ENCODE measurements around the gene PLEKHA8.

Gene PLEKHA8

GRCh38 chr7:30028749-30029635 is 780 bp downstream of the PLEKHA8 start:
- Mint-ChIP-seq H3K4me3 (peak overlapping the region; percentile 87), H3K36me3 (ENCODE audit: low read depth) (peaks cover 7% of the 10 kb centered on the region), H3K4me1 (ENCODE audit: low read depth) (peaks cover 20% of the 10 kb centered on the region), H3K27ac (peak overlapping the region; percentile 84), H3K9me3 (no peaks in the 10 kb centered on the region), H3K27me3 (no peaks in the 10 kb centered on the region)
- intact Hi-C loops (cut with micrococcal nuclease): loop anchor here (2.0 kb wide), 1 partner anchor 40 kb away; the partner anchor contains the start of gene SCRN1

GRCh38 chr7:30029696-30030095 is 1.5 kb downstream of the PLEKHA8 start:
- peaks cover 23% of the 10 kb centered on the region for H3K4me1 Mint-ChIP-seq (ENCODE audit: low read depth)
- H3K27me3 Mint-ChIP-seq: no peaks in the 10 kb centered on the region
- H3K36me3 Mint-ChIP-seq (ENCODE audit: low read depth): peaks cover 7% of the 10 kb centered on the region
- intact Hi-C loops (cut with micrococcal nuclease): loop anchor here (2.0 kb wide), 1 partner anchor 41 kb away; the partner anchor contains the start of gene SCRN1
- peak overlapping the region; percentile 87 for H3K4me3 Mint-ChIP-seq
- H3K9me3 Mint-ChIP-seq: no peaks in the 10 kb centered on the region
- no peak overlapping the region for H3K27ac Mint-ChIP-seq

GRCh38 chr7:30032310-30033125 is 4.3 kb downstream of the PLEKHA8 start:
- no peak overlapping the region for H3K27ac Mint-ChIP-seq
- H3K4me3 Mint-ChIP-seq: no peak overlapping the region
- H3K27me3 Mint-ChIP-seq: no peaks in the 10 kb centered on the region
- no peaks in the 10 kb centered on the region for H3K9me3 Mint-ChIP-seq
- intact Hi-C loops (cut with micrococcal nuclease): no loop called here
- peaks cover 7% of the 10 kb centered on the region for H3K36me3 Mint-ChIP-seq (ENCODE audit: low read depth)
- peaks cover 10% of the 10 kb centered on the region for H3K4me1 Mint-ChIP-seq (ENCODE audit: low read depth)

GRCh38 chr7:30034501-30034900 is 6.3 kb downstream of the PLEKHA8 start:
- no peaks in the 10 kb centered on the region for H3K36me3 Mint-ChIP-seq (ENCODE audit: low read depth)
- no peaks in the 10 kb centered on the region for H3K27me3 Mint-ChIP-seq
- peaks cover 11% of the 10 kb centered on the region for H3K4me1 Mint-ChIP-seq (ENCODE audit: low read depth)
- H3K27ac Mint-ChIP-seq: no peak overlapping the region
- intact Hi-C loops (cut with micrococcal nuclease): no loop called here
- no peaks in the 10 kb centered on the region for H3K9me3 Mint-ChIP-seq
- no peak overlapping the region for H3K4me3 Mint-ChIP-seq

- no peaks in the 10 kb centered on the region for H3K9me3 Mint-ChIP-seq
- intact Hi-C loops (cut with micrococcal nuclease): no loop called here
- H3K27me3 Mint-ChIP-seq: no peaks in the 10 kb centered on the region
- H3K36me3 Mint-ChIP-seq (ENCODE audit: low read depth): no peaks in the 10 kb centered on the region
- H3K4me1 Mint-ChIP-seq (ENCODE audit: low read depth): peaks cover 11% of the 10 kb centered on the region
- H3K27ac Mint-ChIP-seq: no peak overlapping the region
- no peak overlapping the region for H3K4me3 Mint-ChIP-seq
These were observed 8.0 kb downstream of the PLEKHA8 start for GRCh38 chr7:30036220-30036619.

- no peak overlapping the region for H3K4me3 Mint-ChIP-seq
- H3K4me1 Mint-ChIP-seq (ENCODE audit: low read depth): peaks cover 11% of the 10 kb centered on the region
- H3K27me3 Mint-ChIP-seq: no peaks in the 10 kb centered on the region
- intact Hi-C loops (cut with micrococcal nuclease): no loop called here
- H3K27ac Mint-ChIP-seq: no peak overlapping the region
- H3K36me3 Mint-ChIP-seq (ENCODE audit: low read depth): no peaks in the 10 kb centered on the region
- no peaks in the 10 kb centered on the region for H3K9me3 Mint-ChIP-seq
These were observed 10.2 kb downstream of the PLEKHA8 start for GRCh38 chr7:30038196-30038980.

- Mint-ChIP-seq H3K27ac (no peak overlapping the region), H3K27me3 (no peaks in the 10 kb centered on the region), H3K4me3 (no peak overlapping the region), H3K36me3 (ENCODE audit: low read depth) (peaks cover 10% of the 10 kb centered on the region), H3K4me1 (ENCODE audit: low read depth) (peaks cover 5% of the 10 kb centered on the region), H3K9me3 (no peaks in the 10 kb centered on the region)
- intact Hi-C loops (cut with micrococcal nuclease): no loop called here
These were observed 12.7 kb downstream of the PLEKHA8 start for GRCh38 chr7:30040938-30041337.

- Mint-ChIP-seq H3K4me3 (no peak overlapping the region), H3K4me1 (ENCODE audit: low read depth) (peaks cover 5% of the 10 kb centered on the region), H3K27me3 (no peaks in the 10 kb centered on the region), H3K36me3 (ENCODE audit: low read depth) (peaks cover 18% of the 10 kb centered on the region), H3K27ac (no peak overlapping the region), H3K9me3 (no peaks in the 10 kb centered on the region)
- intact Hi-C loops (cut with micrococcal nuclease): no loop called here
These were observed 13.5 kb downstream of the PLEKHA8 start for GRCh38 chr7:30041526-30042269.

GRCh38 chr7:30046127-30046770 is 18.0 kb downstream of the PLEKHA8 start:
- no peaks in the 10 kb centered on the region for H3K27me3 Mint-ChIP-seq
- intact Hi-C loops (cut with micrococcal nuclease): no loop called here
- no peak overlapping the region for H3K4me3 Mint-ChIP-seq
- no peaks in the 10 kb centered on the region for H3K9me3 Mint-ChIP-seq
- no peaks in the 10 kb centered on the region for H3K4me1 Mint-ChIP-seq (ENCODE audit: low read depth)
- H3K36me3 Mint-ChIP-seq (ENCODE audit: low read depth): peaks cover 43% of the 10 kb centered on the region
- no peak overlapping the region for H3K27ac Mint-ChIP-seq

- Mint-ChIP-seq H3K9me3 (no peaks in the 10 kb centered on the region), H3K4me3 (no peak overlapping the region), H3K27ac (no peak overlapping the region), H3K4me1 (ENCODE audit: low read depth) (no peaks in the 10 kb centered on the region), H3K36me3 (ENCODE audit: low read depth) (peaks cover 51% of the 10 kb centered on the region), H3K27me3 (no peaks in the 10 kb centered on the region)
- intact Hi-C loops (cut with micrococcal nuclease): no loop called here
These were observed 18.9 kb downstream of the PLEKHA8 start for GRCh38 chr7:30047124-30047523.

GRCh38 chr7:30048582-30048981 is 20.4 kb downstream of the PLEKHA8 start:
- Mint-ChIP-seq H3K9me3 (no peaks in the 10 kb centered on the region), H3K27ac (no peak overlapping the region), H3K4me1 (ENCODE audit: low read depth) (no peaks in the 10 kb centered on the region), H3K27me3 (no peaks in the 10 kb centered on the region), H3K4me3 (no peak overlapping the region), H3K36me3 (ENCODE audit: low read depth) (peaks cover 62% of the 10 kb centered on the region)
- intact Hi-C loops (cut with micrococcal nuclease): no loop called here

- Mint-ChIP-seq H3K27me3 (no peaks in the 10 kb centered on the region), H3K36me3 (ENCODE audit: low read depth) (peaks cover 62% of the 10 kb centered on the region), H3K4me1 (ENCODE audit: low read depth) (no peaks in the 10 kb centered on the region), H3K4me3 (no peak overlapping the region), H3K9me3 (no peaks in the 10 kb centered on the region), H3K27ac (no peak overlapping the region)
- intact Hi-C loops (cut with micrococcal nuclease): no loop called here
These were observed 21.0 kb downstream of the PLEKHA8 start for GRCh38 chr7:30049173-30049572.

GRCh38 chr7:30053068-30053467 is 24.9 kb downstream of the PLEKHA8 start:
- no peaks in the 10 kb centered on the region for H3K4me1 Mint-ChIP-seq (ENCODE audit: low read depth)
- H3K9me3 Mint-ChIP-seq: no peaks in the 10 kb centered on the region
- peaks cover 60% of the 10 kb centered on the region for H3K36me3 Mint-ChIP-seq (ENCODE audit: low read depth)
- H3K27ac Mint-ChIP-seq: no peak overlapping the region
- intact Hi-C loops (cut with micrococcal nuclease): no loop called here
- H3K27me3 Mint-ChIP-seq: no peaks in the 10 kb centered on the region
- H3K4me3 Mint-ChIP-seq: no peak overlapping the region

Data from dendritic cell treated with granulocyte-macrophage colony-stimulating factor and Interleukin-4, amounts not matched to agents 40 ng/mL and 50 ng/mL, for 4 days (primary cell).